Ishikawa (cell line): ENCODE data around the gene CC2D2A.

ENCODE experiments used
- CEBPB ChIP-seq: IDR thresholded peaks from 2 replicates; pipeline ENCODE4 v1.6.1; 2012
- TAF1 ChIP-seq: IDR thresholded peaks from 2 replicates; pipeline ENCODE4 v1.6.1; 2012; ENCODE audit warnings: low read depth, mild to moderate bottlenecking
- YY1 ChIP-seq: IDR thresholded peaks from 2 replicates; pipeline ENCODE4 v1.6.1; 2012; ENCODE audit warnings: low read depth
- ZBTB7A ChIP-seq: IDR thresholded peaks from 2 replicates; pipeline ENCODE4 v1.6.1; 2012; ENCODE audit warnings: low read depth
- TF ChIP-seq, protein P1 (sequence below): IDR thresholded peaks from 2 replicates; pipeline ENCODE4 v1.6.1; 2012; ENCODE audit warnings: low read depth, mild to moderate bottlenecking

DNA sequence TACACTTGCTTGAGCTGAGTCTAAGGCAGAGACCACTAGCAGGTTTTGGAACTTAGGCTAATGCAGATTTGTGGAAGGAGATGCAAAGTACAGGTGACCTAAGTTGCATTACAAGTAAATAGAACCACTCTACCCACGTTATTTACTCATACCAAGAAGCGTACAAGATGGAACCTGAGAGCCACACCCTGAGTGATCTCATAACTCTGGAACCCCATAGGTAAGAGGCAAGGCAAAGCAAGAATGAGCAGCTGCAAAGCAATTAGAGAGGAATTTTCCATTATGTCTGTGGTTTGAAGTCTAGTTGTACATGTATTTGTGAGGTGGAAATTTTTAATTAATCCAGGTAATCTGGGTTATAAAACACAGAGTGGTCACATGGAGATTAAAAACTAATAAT is 55.4 kb downstream of the CC2D2A start:
- TF ChIP-seq YY1 (peak; percentile 62; the same call in 1 of the 2 replicates), TAF1 (no peak), CEBPB (no peak), ZBTB7A (no peak)
- TF ChIP-seq, protein P1, sequence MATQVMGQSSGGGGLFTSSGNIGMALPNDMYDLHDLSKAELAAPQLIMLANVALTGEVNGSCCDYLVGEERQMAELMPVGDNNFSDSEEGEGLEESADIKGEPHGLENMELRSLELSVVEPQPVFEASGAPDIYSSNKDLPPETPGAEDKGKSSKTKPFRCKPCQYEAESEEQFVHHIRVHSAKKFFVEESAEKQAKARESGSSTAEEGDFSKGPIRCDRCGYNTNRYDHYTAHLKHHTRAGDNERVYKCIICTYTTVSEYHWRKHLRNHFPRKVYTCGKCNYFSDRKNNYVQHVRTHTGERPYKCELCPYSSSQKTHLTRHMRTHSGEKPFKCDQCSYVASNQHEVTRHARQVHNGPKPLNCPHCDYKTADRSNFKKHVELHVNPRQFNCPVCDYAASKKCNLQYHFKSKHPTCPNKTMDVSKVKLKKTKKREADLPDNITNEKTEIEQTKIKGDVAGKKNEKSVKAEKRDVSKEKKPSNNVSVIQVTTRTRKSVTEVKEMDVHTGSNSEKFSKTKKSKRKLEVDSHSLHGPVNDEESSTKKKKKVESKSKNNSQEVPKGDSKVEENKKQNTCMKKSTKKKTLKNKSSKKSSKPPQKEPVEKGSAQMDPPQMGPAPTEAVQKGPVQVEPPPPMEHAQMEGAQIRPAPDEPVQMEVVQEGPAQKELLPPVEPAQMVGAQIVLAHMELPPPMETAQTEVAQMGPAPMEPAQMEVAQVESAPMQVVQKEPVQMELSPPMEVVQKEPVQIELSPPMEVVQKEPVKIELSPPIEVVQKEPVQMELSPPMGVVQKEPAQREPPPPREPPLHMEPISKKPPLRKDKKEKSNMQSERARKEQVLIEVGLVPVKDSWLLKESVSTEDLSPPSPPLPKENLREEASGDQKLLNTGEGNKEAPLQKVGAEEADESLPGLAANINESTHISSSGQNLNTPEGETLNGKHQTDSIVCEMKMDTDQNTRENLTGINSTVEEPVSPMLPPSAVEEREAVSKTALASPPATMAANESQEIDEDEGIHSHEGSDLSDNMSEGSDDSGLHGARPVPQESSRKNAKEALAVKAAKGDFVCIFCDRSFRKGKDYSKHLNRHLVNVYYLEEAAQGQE = no peak
